HepG2 (cell line): ENCODE results near the gene CHRNB1. TPM values are rescaled to one million over a fixed set of nuclear protein-coding genes. Genes with fewer than 3 reads are reported as not detected.

Experiments used
- CAMTA2 ChIP-seq: sonication (generic); formaldehyde crosslinking; IDR thresholded peaks from 2 replicates; pipeline ENCODE4 v1.4.0; 2020; ENCODE audit warnings: mild to moderate bottlenecking, missing genetic modification reagents, borderline replicate concordance
- ERF ChIP-seq: IDR thresholded peaks from 2 replicates; pipeline ENCODE4 v1.6.1; 2018; ENCODE audit warnings: missing biosample characterization, missing genetic modification reagents
- KMT2B ChIP-seq: IDR thresholded peaks from 2 replicates; pipeline ENCODE4 v1.6.1; 2016; ENCODE audit warnings: missing genetic modification reagents, missing compliant biosample characterization
- MBNL3 ChIP-seq: fragments of 250-450 bp; sonication (Bioruptor Pico); conservative IDR thresholded peaks from 2 replicates; pipeline ENCODE4 v1.8.0; 2022; ENCODE audit warnings: mild to moderate bottlenecking, inconsistent platforms
- MIXL1 ChIP-seq: IDR thresholded peaks from 2 replicates; pipeline ENCODE4 v1.6.1; 2016
- MTA1 ChIP-seq: sonication (generic); formaldehyde crosslinking; IDR thresholded peaks from 2 replicates; pipeline ENCODE4 v1.4.0; 2020; ENCODE audit warnings: missing genetic modification reagents, mild to moderate bottlenecking, borderline replicate concordance
- NFIC ChIP-seq: IDR thresholded peaks from 2 replicates; pipeline ENCODE4 v1.6.1; 2012; ENCODE audit warnings: mild to moderate bottlenecking, low read length, inconsistent platforms
- PTBP1 ChIP-seq: fragments of 200-400 bp; formaldehyde crosslinking; IDR thresholded peaks from 2 replicates; pipeline ENCODE4 v1.6.1; 2018; ENCODE audit warnings: low read length, low read depth; ENCODE audit not compliant: poor library complexity, severe bottlenecking
- SOX6 ChIP-seq, 2 experiments: fragments of 450-650 bp in 1 of 2; sonication (generic) in 1 of 2; formaldehyde crosslinking in 1 of 2; IDR thresholded peaks; 2 replicates each; pipeline versions ENCODE4 v1.4.0 to v1.6.1; 2017 to 2020; ENCODE audit warnings: antibody characterized with exemption in 1 of 2, mild to moderate bottlenecking in 1 of 2, missing genetic modification reagents in 1 of 2
- SSRP1 ChIP-seq: IDR thresholded peaks from 2 replicates; pipeline ENCODE4 v1.6.1; 2016; ENCODE audit warnings: control low read depth
- ZNF121 ChIP-seq: sonication (generic); formaldehyde crosslinking; IDR thresholded peaks from 2 replicates; pipeline ENCODE4 v1.5.0; 2020; ENCODE audit warnings: mild to moderate bottlenecking, missing genetic modification reagents
- ZNF468 ChIP-seq: sonication (generic); formaldehyde crosslinking; IDR thresholded peaks from 2 replicates; pipeline ENCODE4 v1.8.0; 2022; ENCODE audit warnings: mild to moderate bottlenecking, moderate library complexity, missing genetic modification reagents
- ZNF772 ChIP-seq: sonication (generic); formaldehyde crosslinking; IDR thresholded peaks from 2 replicates; pipeline ENCODE4 v1.5.0; 2020; ENCODE audit warnings: mild to moderate bottlenecking, missing genetic modification reagents
- polyA plus RNA-seq, 8 experiments: library from polyadenylated mRNA; depleted of rRNA in 3 of 8; stranded (reverse) in 7 of 8; unstranded in 1 of 8; fragments of >200 nt; fragmentation: Illumina TruSeq in 4 of 8; extraction: Trizol in 4 of 8; gene quantifications; 2 replicates each; pipeline versions ENCODE4 v1.2.1 to v1.2.3, GENCODE V29; 2011 to 2016; ENCODE audit warnings: low read depth in 4 of 8, missing spikeins in 1 of 8, mixed read lengths in 1 of 8; ENCODE audit not compliant: insufficient read depth in 1 of 8
- total RNA-seq, 5 experiments: library from RNA; depleted of rRNA; stranded (reverse); fragments of >200 nt; fragmentation: Illumina TruSeq; extraction: Trizol; gene quantifications; 2 replicates each; pipeline ENCODE4 v1.2.3, GENCODE V29; 2016; ENCODE audit warnings: low read depth in 1 of 5
- TF ChIP-seq, protein P1 (sequence below): sonication (generic); formaldehyde crosslinking; IDR thresholded peaks from 2 replicates; pipeline ENCODE4 v1.4.0; 2020; ENCODE audit warnings: missing genetic modification reagents
- TF ChIP-seq, protein P2 (sequence below): sonication (generic); formaldehyde crosslinking; IDR thresholded peaks from 2 replicates; pipeline ENCODE4 v1.4.0; 2020; ENCODE audit warnings: mild to moderate bottlenecking, missing genetic modification reagents
- TF ChIP-seq, protein P3 (sequence below): sonication (generic); formaldehyde crosslinking; IDR thresholded peaks from 2 replicates; pipeline ENCODE4 v1.4.0; 2020; ENCODE audit warnings: missing genetic modification reagents, borderline replicate concordance
- TF ChIP-seq, protein P4 (sequence below): IDR thresholded peaks from 2 replicates; pipeline ENCODE4 v1.6.1; 2018; ENCODE audit warnings: missing genetic modification reagents, mild to moderate bottlenecking, missing compliant biosample characterization

CHRNB1 gene
- total and polyA plus RNA-seq, 2 of the 13 experiments (the other 11 are each of a cell fraction or from before 2014, with no cell fraction given): 5.4 to 33.7 TPM

DNA sequence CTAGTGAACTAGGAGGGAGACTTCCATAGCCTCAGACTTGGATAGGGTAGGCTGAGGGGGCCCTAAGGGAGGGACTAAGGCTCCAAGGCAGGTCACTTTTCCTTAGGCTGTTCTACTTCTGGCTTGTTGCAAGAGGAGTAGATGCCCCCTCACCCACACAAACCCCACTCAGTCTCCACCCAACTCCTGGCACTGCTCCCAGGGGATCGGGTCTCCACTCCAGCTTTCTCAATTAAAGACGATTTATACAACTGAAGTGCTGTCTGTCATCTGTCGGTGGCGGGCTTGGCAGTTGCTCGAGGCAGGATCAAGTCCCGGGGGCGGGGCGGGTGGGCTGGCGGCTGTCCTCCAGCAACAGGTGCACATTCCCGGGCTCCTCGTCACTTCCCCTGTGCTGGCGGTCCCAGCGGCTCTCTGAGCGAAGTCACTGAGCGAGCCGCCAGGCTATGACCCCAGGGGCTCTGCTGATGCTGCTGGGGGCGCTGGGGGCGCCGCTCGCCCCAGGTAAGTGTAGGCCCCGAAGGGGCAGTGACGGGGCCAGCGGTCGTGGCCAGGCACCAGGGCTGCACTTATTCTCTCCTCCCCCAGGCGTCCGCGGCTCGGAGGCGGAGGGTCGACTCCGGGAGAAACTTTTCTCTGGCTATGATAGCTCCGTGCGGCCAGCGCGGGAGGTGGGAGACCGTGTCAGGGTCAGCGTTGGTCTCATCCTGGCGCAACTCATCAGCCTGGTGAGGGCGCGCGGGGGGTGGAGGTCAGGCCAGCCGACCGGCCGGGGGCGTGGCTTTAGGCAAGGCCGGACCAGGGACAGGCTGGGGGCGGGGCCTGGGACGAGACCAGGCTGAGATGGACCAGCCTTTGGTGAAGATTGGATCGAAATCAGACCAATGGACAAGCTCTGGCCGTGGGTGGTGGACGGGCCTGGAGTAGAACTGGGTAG, at the start of gene CHRNB1 (continued):
- TF ChIP-seq, protein P1, sequence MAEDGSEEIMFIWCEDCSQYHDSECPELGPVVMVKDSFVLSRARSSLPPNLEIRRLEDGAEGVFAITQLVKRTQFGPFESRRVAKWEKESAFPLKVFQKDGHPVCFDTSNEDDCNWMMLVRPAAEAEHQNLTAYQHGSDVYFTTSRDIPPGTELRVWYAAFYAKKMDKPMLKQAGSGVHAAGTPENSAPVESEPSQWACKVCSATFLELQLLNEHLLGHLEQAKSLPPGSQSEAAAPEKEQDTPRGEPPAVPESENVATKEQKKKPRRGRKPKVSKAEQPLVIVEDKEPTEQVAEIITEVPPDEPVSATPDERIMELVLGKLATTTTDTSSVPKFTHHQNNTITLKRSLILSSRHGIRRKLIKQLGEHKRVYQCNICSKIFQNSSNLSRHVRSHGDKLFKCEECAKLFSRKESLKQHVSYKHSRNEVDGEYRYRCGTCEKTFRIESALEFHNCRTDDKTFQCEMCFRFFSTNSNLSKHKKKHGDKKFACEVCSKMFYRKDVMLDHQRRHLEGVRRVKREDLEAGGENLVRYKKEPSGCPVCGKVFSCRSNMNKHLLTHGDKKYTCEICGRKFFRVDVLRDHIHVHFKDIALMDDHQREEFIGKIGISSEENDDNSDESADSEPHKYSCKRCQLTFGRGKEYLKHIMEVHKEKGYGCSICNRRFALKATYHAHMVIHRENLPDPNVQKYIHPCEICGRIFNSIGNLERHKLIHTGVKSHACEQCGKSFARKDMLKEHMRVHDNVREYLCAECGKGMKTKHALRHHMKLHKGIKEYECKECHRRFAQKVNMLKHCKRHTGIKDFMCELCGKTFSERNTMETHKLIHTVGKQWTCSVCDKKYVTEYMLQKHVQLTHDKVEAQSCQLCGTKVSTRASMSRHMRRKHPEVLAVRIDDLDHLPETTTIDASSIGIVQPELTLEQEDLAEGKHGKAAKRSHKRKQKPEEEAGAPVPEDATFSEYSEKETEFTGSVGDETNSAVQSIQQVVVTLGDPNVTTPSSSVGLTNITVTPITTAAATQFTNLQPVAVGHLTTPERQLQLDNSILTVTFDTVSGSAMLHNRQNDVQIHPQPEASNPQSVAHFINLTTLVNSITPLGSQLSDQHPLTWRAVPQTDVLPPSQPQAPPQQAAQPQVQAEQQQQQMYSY (CRISPR knock-in tag): no peak
- TF ChIP-seq SSRP1 (CRISPR knock-in tag): no peak
- TF ChIP-seq MBNL3 (CRISPR knock-in tag): no peak
- no peak for TF ChIP-seq NFIC
- 0 out of 2 replicates have a peak, but pooled peaks have one; percentile 12 for TF ChIP-seq MIXL1 (CRISPR knock-in tag)
- TF ChIP-seq ZNF468 (CRISPR knock-in tag): no peak
- TF ChIP-seq ZNF121 (CRISPR knock-in tag): no peak
- TF ChIP-seq CAMTA2: 0 out of 2 replicates have a peak, but pooled peaks have one; percentile 72
- no peak for TF ChIP-seq SOX6 (IDR thresholded peaks at IDR 0.05)
- peak; percentile 39; the same call in 1 of the 2 replicates for TF ChIP-seq SOX6 (CRISPR knock-in tag; IDR thresholded peaks at IDR 0.05)
- peak; percentile 90 for TF ChIP-seq ZNF772 (CRISPR knock-in tag)
- TF ChIP-seq, protein P2, sequence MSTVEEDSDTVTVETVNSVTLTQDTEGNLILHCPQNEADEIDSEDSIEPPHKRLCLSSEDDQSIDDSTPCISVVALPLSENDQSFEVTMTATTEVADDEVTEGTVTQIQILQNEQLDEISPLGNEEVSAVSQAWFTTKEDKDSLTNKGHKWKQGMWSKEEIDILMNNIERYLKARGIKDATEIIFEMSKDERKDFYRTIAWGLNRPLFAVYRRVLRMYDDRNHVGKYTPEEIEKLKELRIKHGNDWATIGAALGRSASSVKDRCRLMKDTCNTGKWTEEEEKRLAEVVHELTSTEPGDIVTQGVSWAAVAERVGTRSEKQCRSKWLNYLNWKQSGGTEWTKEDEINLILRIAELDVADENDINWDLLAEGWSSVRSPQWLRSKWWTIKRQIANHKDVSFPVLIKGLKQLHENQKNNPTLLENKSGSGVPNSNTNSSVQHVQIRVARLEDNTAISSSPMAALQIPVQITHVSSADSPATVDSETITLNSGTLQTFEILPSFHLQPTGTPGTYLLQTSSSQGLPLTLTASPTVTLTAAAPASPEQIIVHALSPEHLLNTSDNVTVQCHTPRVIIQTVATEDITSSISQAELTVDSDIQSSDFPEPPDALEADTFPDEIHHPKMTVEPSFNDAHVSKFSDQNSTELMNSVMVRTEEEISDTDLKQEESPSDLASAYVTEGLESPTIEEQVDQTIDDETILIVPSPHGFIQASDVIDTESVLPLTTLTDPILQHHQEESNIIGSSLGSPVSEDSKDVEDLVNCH: no peak
- TF ChIP-seq MTA1 (CRISPR knock-in tag): peak; percentile 59; the same call in 1 of the 2 replicates
- no peak for TF ChIP-seq PTBP1
- TF ChIP-seq KMT2B (CRISPR knock-in tag): no peak
- TF ChIP-seq ERF (CRISPR knock-in tag): no peak
- TF ChIP-seq, protein P3, sequence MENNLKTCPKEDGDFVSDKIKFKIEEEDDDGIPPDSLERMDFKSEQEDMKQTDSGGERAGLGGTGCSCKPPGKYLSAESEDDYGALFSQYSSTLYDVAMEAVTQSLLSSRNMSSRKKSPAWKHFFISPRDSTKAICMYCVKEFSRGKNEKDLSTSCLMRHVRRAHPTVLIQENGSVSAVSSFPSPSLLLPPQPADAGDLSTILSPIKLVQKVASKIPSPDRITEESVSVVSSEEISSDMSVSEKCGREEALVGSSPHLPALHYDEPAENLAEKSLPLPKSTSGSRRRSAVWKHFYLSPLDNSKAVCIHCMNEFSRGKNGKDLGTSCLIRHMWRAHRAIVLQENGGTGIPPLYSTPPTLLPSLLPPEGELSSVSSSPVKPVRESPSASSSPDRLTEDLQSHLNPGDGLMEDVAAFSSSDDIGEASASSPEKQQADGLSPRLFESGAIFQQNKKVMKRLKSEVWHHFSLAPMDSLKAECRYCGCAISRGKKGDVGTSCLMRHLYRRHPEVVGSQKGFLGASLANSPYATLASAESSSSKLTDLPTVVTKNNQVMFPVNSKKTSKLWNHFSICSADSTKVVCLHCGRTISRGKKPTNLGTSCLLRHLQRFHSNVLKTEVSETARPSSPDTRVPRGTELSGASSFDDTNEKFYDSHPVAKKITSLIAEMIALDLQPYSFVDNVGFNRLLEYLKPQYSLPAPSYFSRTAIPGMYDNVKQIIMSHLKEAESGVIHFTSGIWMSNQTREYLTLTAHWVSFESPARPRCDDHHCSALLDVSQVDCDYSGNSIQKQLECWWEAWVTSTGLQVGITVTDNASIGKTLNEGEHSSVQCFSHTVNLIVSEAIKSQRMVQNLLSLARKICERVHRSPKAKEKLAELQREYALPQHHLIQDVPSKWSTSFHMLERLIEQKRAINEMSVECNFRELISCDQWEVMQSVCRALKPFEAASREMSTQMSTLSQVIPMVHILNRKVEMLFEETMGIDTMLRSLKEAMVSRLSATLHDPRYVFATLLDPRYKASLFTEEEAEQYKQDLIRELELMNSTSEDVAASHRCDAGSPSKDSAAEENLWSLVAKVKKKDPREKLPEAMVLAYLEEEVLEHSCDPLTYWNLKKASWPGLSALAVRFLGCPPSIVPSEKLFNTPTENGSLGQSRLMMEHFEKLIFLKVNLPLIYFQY (CRISPR knock-in tag): 0 out of 2 replicates have a peak, but pooled peaks have one; percentile 28
- TF ChIP-seq, protein P4, sequence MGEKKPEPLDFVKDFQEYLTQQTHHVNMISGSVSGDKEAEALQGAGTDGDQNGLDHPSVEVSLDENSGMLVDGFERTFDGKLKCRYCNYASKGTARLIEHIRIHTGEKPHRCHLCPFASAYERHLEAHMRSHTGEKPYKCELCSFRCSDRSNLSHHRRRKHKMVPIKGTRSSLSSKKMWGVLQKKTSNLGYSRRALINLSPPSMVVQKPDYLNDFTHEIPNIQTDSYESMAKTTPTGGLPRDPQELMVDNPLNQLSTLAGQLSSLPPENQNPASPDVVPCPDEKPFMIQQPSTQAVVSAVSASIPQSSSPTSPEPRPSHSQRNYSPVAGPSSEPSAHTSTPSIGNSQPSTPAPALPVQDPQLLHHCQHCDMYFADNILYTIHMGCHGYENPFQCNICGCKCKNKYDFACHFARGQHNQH (CRISPR knock-in tag): peak; percentile 65; the same call in 1 of the 2 replicates
